HCT116 (cell line): ENCODE measurements around the gene EFCAB5. TPM values are rescaled to one million over a fixed set of nuclear protein-coding genes. Genes with fewer than 3 reads are reported as not detected.

ENCODE experiments used
- ATAC-seq: fragments of 200-7000 bp; cut with Tn5 transposase; 2 replicates; pipeline ENCODE4 v1.9.1; 2020; ENCODE audit warnings: mild to moderate bottlenecking, moderate library complexity
- BruUV-seq: library from RNA; stranded (reverse); fragments of 400-500 nt; replicated peaks from 2 replicates; lab custom pipeline; 2021; lab: Mats Ljungman, UMichigan
- CTCF ChIA-PET: fragments of 300-600 bp; sonication (Branson Sonifier 250); formaldehyde crosslinking; loops from one replicate; lab custom pipeline; 2021; ENCODE audit warnings: antibody characterized with exemption; lab: Charles Lee
- POLR2A ChIA-PET: fragments of 300-600, 350-600 bp; sonication (Branson Sonifier 250); formaldehyde crosslinking; loops from one replicate; lab custom pipeline; 2021; ENCODE audit warnings: antibody characterized with exemption; lab: Charles Lee
- RAD21 ChIA-PET, 2 experiments: fragments of 300-600 bp; sonication (Branson Sonifier 250); formaldehyde crosslinking; loops; one replicate each; lab custom pipeline; 2023; ENCODE audit warnings: low total read pairs in 2 of 2; ENCODE audit not compliant: uncharacterized antibody in 2 of 2, unreplicated experiment in 2 of 2, low non-redundant PET in 1 of 2; lab: Charles Lee
- DNase-seq: peaks from one replicate; pipeline ENCODE4 v3.0.0-alpha.2; 2010; ENCODE audit warnings: low read depth, low spot score
- H2AFZ ChIP-seq: fragments of 200-600 bp; shearing (Covaris generic), sonication (generic); 2 replicates; pipeline ENCODE4 v1.6.1; 2017; ENCODE audit warnings: low read depth, mixed run types, mixed read lengths, antibody characterized with exemption, low read length; ENCODE audit not compliant: poor library complexity, severe bottlenecking
- H3K27ac ChIP-seq: 2 replicates; pipeline ENCODE4 v1.5.1; 2012; ENCODE audit warnings: low read depth, low read length
- H3K27me3 ChIP-seq: fragments of 200-600 bp; sonication (generic); 2 replicates; pipeline ENCODE4 v1.6.1; 2016; ENCODE audit warnings: mixed run types, low read length, mixed read lengths; ENCODE audit not compliant: insufficient read depth
- H3K36me3 ChIP-seq, 2 experiments: fragments of 200-500 bp in 1 of 2; fragments of 200-600 bp in 1 of 2; sonication (Bioruptor generic) in 1 of 2; sonication (generic) in 1 of 2; 2 replicates each; pipeline versions ENCODE4 v1.5.1 to v1.6.1; 2014 to 2016; ENCODE audit warnings: low read length in 2 of 2, inconsistent platforms in 1 of 2, mixed read lengths in 1 of 2, mixed run types in 1 of 2; ENCODE audit not compliant: insufficient read depth in 2 of 2, control insufficient read depth in 1 of 2
- H3K4me1 ChIP-seq, 2 experiments: fragments of 200-600 bp in 1 of 2; sonication (generic) in 1 of 2; 2 replicates each; pipeline versions ENCODE4 v1.5.1 to v1.6.1; 2012 to 2017; ENCODE audit warnings: low read length in 2 of 2, inconsistent platforms in 1 of 2, mild to moderate bottlenecking in 1 of 2, mixed read lengths in 1 of 2, mixed run types in 1 of 2, moderate library complexity in 1 of 2; ENCODE audit not compliant: insufficient read depth in 2 of 2, control insufficient read depth in 1 of 2
- H3K4me2 ChIP-seq: fragments of 200-600 bp; sonication (generic); 2 replicates; pipeline ENCODE4 v1.6.1; 2017; ENCODE audit warnings: mixed run types, low read length, mixed read lengths
- H3K4me3 ChIP-seq, 2 experiments: fragments of 200-600 bp in 1 of 2; sonication (generic) in 1 of 2; replicated peaks in 1 of 2; 2 replicates each; pipeline ENCODE4 v1.5.1; 2011 to 2016; ENCODE audit warnings: low read length in 2 of 2, control low read depth in 1 of 2, low read depth in 1 of 2, mild to moderate bottlenecking in 1 of 2, mixed read lengths in 1 of 2, mixed run types in 1 of 2
- H3K79me2 ChIP-seq: fragments of 200-600 bp; sonication (generic); 2 replicates; pipeline ENCODE4 v1.6.1; 2017; ENCODE audit warnings: mild to moderate bottlenecking, mixed run types, low read length, moderate library complexity, mixed read lengths; ENCODE audit not compliant: insufficient read depth
- H3K9ac ChIP-seq: fragments of 200-600 bp; sonication (generic); 2 replicates; pipeline ENCODE4 v1.6.1; 2016; ENCODE audit warnings: low read length, mixed read lengths
- H3K9me2 ChIP-seq: fragments of 200-600 bp; sonication (generic), shearing (Covaris generic); 2 replicates; pipeline ENCODE4 v1.6.1; 2017; ENCODE audit warnings: mixed run types, mild to moderate bottlenecking, moderate library complexity; ENCODE audit not compliant: insufficient read depth
- H3K9me3 ChIP-seq, 2 experiments: fragments of 200-500 bp in 1 of 2; fragments of 200-600 bp in 1 of 2; sonication (Bioruptor generic) in 1 of 2; sonication (generic) in 1 of 2; 2 replicates each; pipeline ENCODE4 v1.6.1; 2014 to 2017; ENCODE audit warnings: low read length in 2 of 2, mixed read lengths in 2 of 2, inconsistent platforms in 1 of 2, low read depth in 1 of 2, mild to moderate bottlenecking in 1 of 2, mixed run types in 1 of 2, moderate library complexity in 1 of 2; ENCODE audit not compliant: control insufficient read depth in 1 of 2, insufficient read depth in 1 of 2
- H4K20me1 ChIP-seq: fragments of 200-600 bp; sonication (generic), shearing (Covaris generic); 2 replicates; pipeline ENCODE4 v1.6.1; 2017; ENCODE audit warnings: mixed run types, mild to moderate bottlenecking, moderate library complexity; ENCODE audit not compliant: insufficient read depth
- CBX3 ChIP-seq: IDR thresholded peaks from 2 replicates; pipeline ENCODE4 v1.6.1; 2012; ENCODE audit warnings: low read depth
- CTCF ChIP-seq, 3 experiments: fragments of 200-600 bp in 1 of 3; sonication (generic) in 1 of 3; IDR thresholded peaks in 2 of 3; conservative IDR thresholded peaks in 1 of 3; 2 replicates each; pipeline ENCODE4 v1.5.1; 2012 to 2017; ENCODE audit warnings: low read depth in 2 of 3, low read length in 2 of 3, antibody characterized with exemption in 1 of 3, borderline replicate concordance in 1 of 3, control low read depth in 1 of 3, mild to moderate bottlenecking in 1 of 3, mixed read lengths in 1 of 3, mixed run types in 1 of 3, moderate library complexity in 1 of 3; ENCODE audit not compliant: insufficient read depth in 1 of 3
- EZH2phosphoT487 ChIP-seq: fragments of 200-600 bp; IDR thresholded peaks from 2 replicates; pipeline ENCODE4 v1.6.1; 2018; ENCODE audit warnings: antibody characterized with exemption, borderline replicate concordance
- POLR2A ChIP-seq: IDR thresholded peaks from 2 replicates; pipeline ENCODE4 v1.7.0; 2011; ENCODE audit warnings: borderline replicate concordance; ENCODE audit not compliant: insufficient read depth, insufficient read length; ENCODE audit errors: extremely low read depth
- POLR2AphosphoS5 ChIP-seq: IDR thresholded peaks from 2 replicates; pipeline ENCODE4 v1.6.1; 2011; ENCODE audit warnings: mild to moderate bottlenecking, low read depth, low read length, moderate library complexity
- RAD21 ChIP-seq: IDR thresholded peaks from 2 replicates; pipeline ENCODE4 v1.6.1; 2012; ENCODE audit warnings: low read depth, mild to moderate bottlenecking
- SIN3A ChIP-seq: IDR thresholded peaks from 2 replicates; pipeline ENCODE4 v1.6.1; 2012; ENCODE audit warnings: low read depth
- SRF ChIP-seq: IDR thresholded peaks from 2 replicates; pipeline ENCODE4 v1.6.1; 2012; ENCODE audit warnings: low read depth
- YY1 ChIP-seq: IDR thresholded peaks from 2 replicates; pipeline ENCODE4 v1.6.1; 2011; ENCODE audit warnings: low read length, low read depth, moderate library complexity, mild to moderate bottlenecking; ENCODE audit not compliant: insufficient replicate concordance; ENCODE audit errors: extremely low read depth
- ZFX ChIP-seq: fragments of 450-650 bp; IDR thresholded peaks from 2 replicates; pipeline ENCODE4 v1.6.1; 2017
- ZNF274 ChIP-seq: fragments of 200-500 bp; sonication (Bioruptor generic); IDR thresholded peaks from 2 replicates; pipeline ENCODE4 v1.6.1; 2014; ENCODE audit warnings: mild to moderate bottlenecking, low read depth, low read length, inconsistent platforms
- intact Hi-C: fragments of 100-400 bp; cut with micrococcal nuclease; formaldehyde crosslinking; loops from 2 replicates; pipeline ENCODE4 v1.10.0; 2022
- total RNA-seq: library from RNA; stranded (reverse); gene quantifications from one replicate; pipeline ENCODE4 v1.2.1, GENCODE V29; 2021; ENCODE audit not compliant: unreplicated experiment

Gene EFCAB5
- total RNA-seq, 1 experiment from 2014 or later = 0.17 TPM

GRCh38 chr17:29962656-29963055 is 21.2 kb downstream of the EFCAB5 start:
- no peaks in the 10 kb centered on the region for H3K9me2 ChIP-seq
- POLR2A ChIA-PET = no interaction called here
- no peak overlapping the region for H3K4me2 ChIP-seq
- intact Hi-C loops = no loop called here
- ATAC-seq (no peak), DNase-seq (no peak)
- H3K9ac ChIP-seq = no peak overlapping the region
- H3K4me1 ChIP-seq = no peaks in the 10 kb centered on the region
- no peaks in the 10 kb centered on the region for H3K36me3 ChIP-seq
- no TSS peak for BruUV-seq
- no peak overlapping the region for H3K27ac ChIP-seq
- no peaks in the 10 kb centered on the region for H3K9me3 ChIP-seq
- no peaks in the 10 kb centered on the region for H4K20me1 ChIP-seq
- RAD21 ChIA-PET = no interaction called here
- no peaks in the 10 kb centered on the region for H3K27me3 ChIP-seq
- H2AFZ ChIP-seq = no peak overlapping the region
- TF ChIP-seq SIN3A (no peak), POLR2A (no peak), RAD21 (no peak), CBX3 (no peak), YY1 (no peak), SRF (no peak), EZH2phosphoT487 (no peak), POLR2AphosphoS5 (no peak), ZFX (no peak), ZNF274 (no peak), CTCF (IDR thresholded peaks at IDR 0.05 in 2 of 3, conservative IDR thresholded peaks at IDR 0.05 in 1 of 3; ENCODE audit: borderline replicate concordance in 1 of 3, insufficient read depth in 1 of 3, low read depth in 2 of 3, low read length in 2 of 3) (no peak)
- TF ChIP-seq, all 23 proteins: peak for 0
- CTCF ChIA-PET = interaction anchor here (1.2 kb wide), 1 partner anchor 142 kb away, joined by 5 read pairs; no protein-coding TSS in a partner anchor
- Histone ChIP-seq H3K79me2 (no peaks in the 10 kb centered on the region), H3K4me3 (no peak overlapping the region)
